Activated CD8-positive, alpha-beta memory T cell treated with anti-CD3 and anti-CD28 coated beads for 48 hours (primary cell): Measurements from ENCODE around the gene CALN1.
"Not testable (repeated sequence)": the region's sequence is repeated elsewhere in the genome, so short reads cannot be mapped to it uniquely, and the experiment has no call there.

Experiments
- DNase-seq, 3 experiments: peaks; one replicate each; pipeline ENCODE4 v3.0.0-alpha.2; 2020; ENCODE audit warnings: low read depth in 2 of 3, low spot score in 2 of 3

CALN1 gene

DNA sequence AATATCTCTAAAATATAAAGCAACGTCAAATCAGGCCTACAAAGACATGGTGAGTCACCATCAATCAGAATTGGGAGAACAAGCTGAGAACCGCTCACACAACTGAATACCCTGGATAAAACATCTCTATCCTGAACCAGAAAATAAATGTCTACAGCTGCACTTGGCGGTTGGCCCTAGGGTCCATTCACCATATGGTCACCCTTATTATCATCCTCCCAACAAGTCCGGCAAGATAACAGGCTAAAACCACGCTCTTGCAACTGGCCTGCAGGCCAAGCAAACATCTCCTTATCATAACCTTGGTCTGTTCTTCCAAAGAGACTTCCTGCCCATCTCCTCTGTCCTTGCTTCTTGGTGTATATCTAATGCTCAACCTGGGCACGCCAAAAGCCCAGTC, 310.7 kb downstream of the CALN1 start:
- DNase-seq = no peak

DNA sequence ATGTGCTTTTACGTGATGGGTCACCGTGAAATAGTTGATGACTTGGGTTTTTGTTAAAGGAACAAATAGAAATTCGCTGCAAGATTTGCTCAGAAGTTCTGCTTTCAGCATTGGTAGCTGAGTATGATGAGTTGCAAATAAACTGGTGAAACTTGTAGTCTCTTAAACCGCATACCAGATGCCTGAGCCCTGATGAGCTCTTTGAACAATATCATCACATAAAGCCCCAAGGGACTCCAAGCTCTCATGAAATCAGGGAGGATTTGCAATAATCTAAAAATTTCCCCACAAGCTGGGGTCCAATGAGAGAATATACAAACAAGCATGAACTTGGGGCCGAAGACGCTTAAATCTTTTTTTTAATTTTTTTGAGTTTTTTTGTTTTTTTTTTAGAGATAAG, 312.4 kb downstream of the CALN1 start:
- no peak for DNase-seq

DNA sequence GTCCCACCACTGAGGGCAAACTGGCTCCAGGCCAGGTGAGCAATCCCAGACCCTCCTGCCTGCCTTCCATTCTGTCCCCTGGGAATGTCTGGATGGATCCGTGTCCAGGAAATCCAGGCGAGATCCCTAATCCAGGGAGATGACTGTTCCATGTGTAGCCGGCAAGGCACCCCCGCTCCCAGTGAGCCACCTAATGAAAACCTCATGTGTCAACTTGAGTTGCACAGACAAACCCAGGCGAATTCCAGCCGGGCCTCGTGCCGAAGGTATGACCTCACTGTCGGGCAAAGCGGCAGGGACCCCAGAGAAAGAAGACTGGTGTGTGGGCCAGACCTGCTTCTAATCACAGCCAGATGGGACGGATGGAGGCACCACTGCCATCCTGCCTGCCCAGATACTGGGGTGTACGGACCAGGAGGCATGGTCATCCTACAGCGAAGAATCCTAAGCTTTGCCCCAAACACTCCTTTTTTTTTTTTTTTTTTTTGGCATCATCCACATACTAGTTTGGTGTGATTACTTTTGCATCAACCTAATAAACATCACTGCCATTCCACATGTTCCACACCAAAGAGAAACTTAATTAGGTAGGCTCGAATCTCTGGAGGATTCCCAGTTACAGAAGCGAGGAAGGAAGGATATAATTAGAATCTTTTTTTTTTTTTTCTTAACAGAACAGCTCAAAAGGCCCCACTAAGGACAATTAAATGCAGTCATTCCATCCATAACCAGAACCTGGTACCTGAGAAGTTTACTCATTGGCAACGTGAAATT, 313.1 kb downstream of the CALN1 start:
- no peak for DNase-seq

DNA sequence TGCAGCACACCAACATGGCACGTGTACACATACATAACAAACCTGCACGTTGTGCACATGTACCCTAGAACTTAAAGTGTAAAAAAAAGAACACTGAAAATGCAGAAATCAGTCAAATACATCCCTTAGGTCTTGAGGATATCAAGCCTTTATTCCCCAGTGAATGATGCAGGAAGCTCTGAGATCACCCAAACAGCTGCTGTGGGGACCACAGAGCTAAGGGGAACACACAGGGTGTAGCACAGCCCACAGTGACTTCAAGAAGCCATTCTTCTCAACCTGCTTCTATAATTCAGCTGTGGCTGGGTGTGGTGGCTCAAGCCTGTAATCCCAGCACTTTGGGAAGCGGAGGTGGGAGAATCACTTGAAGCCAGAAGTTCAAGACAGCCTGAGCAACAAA, 314.9 kb downstream of the CALN1 start:
- DNase-seq = no peak

DNA sequence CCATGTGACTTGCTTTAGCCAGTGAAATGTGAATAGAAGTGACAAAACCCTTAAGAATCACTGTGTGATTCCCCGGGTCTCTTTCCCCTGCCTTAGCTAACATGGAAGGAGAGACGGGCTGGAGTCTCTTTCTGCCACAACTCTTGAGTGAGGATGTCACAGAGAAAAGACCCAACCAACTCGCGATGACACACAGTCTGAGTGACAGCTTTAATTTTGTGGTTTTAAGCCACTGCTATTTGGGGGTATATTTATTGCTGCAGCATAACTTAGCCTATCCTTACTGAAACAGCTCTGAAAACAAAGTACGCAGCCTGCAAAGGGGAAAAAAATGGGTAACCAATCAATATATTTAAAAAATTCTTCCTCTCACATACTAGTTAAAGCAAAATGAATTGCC, 319.4 kb downstream of the CALN1 start:
- DNase-seq = no peak

DNA sequence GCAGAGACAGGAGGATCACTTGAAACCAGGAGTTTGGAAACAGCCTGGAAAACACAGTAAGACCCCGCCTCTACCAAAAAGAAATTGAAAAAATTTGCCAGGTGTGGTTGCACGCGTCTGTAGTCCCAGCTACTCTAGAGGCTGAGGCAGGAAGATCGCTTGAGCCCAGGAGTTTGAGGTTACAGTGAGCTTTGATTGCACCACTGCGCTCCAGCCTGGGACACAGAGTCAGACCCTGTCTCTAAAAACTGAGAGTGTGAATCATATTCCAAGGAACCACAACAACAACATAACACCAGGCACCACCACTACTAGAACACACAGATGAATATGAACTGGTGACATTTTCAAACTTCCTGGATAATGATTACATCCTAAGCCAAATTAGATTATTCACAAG, 324.2 kb downstream of the CALN1 start:
- DNase-seq = no peak

DNA sequence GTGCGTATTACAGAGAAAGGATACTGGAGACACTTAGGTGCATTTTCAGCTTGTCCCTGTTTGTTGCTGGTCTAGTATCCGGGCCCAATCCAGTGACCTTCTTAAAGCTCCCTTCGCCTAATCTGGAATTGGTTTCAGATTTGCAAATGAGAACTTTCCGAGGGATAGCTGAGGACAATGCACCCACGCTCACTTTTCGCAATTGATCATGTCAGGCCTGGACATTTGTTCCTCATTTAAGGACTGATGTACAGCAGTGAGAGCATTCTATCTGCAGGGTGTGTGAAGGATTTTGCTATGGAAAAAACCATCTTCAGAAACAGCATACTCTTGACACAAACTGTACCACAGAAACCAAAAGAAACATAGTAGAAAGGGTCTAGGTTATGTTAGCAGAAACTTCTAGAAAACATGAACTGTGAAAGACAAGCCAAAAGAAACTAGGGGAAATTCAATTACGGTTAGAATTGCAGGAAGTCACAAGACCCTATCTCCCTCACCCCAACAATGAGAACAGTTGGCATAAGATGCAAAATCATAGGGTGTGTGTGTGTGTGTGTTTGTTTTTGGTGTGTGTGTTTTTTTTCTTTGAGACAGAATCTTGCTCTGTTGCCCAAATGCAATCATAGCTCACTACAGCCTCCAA, 331.1 kb downstream of the CALN1 start:
- DNase-seq = no peak

DNA sequence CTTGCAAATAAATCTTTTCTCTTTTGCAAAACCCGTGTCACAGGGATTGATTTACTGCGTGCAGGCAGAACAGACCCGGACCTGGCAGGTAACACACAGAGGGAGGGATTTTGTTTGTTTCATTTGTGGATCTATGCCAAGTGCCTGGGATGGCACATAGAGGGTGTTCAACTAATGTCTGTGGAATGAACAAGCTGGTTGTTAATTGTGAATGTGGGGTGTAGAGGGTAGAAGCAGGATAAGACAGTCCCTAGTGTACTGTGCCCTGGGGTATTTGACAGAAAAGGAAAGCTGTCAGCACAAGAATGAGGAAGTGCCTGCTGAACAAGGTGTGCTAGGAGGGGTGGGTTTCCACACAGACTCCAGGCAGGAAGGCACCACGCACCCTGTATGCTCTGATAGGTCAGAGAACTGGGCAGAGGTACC, 331.8 kb downstream of the CALN1 start:
- DNase-seq = no peak

DNA sequence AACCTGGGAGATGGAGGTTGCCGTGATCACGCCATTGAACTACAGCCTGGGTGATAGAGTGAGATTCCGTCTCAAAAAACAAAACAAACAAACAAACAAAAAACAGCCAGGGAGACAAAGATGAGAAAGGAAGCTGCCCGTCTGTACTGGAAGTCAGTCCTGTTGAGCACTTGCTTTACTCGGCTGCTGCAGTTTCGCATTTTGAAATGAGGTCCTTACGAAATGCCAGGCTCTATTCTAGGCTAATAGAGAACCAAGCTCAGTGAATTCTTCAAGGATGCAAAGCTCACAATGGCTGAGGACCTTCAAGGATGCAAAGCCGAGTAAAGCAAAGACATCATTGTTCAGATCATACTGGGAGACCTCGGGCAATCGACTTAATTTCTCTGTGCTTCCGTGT, 333.3 kb downstream of the CALN1 start:
- DNase-seq = no peak

DNA sequence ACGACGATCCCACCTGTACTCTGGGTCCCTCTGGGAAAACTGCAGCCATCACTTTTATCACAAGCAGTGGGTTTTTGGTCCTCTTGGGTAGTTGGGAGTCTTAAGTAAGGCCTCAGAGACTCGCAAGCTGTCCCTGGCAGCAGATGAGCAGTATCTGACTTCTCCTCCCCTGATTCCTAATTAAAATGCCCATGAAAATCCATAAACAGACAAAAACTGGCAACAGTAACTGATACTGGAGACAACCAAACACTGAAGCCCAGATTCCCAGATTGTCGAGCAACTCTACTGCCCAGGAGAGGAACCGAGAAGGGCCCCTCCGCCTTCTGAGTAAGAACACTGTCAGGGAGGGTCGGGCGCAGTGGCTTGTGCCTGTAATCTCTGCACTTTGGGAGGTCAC, 333.8 kb downstream of the CALN1 start:
- no peak for DNase-seq

DNA sequence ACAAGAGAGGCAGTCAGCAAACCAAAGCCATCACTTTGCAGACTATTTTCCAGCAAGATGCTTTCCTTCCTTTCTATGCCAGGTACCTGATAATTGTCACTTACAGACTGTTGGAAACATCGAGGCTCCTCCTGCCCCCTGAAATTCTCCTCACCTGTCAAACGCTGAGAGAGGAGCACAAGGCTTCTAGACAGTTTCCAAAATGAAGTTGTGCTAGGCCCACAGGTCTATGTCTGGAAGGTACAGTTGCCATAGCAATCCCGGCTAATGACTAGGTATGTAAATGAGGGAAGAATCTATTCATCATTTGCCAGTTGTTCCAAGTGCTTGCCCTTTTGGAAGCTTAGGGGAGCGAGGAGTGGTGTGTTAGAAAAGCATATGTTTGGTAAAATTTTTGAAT, 334.4 kb downstream of the CALN1 start:
- DNase-seq = no peak

DNA sequence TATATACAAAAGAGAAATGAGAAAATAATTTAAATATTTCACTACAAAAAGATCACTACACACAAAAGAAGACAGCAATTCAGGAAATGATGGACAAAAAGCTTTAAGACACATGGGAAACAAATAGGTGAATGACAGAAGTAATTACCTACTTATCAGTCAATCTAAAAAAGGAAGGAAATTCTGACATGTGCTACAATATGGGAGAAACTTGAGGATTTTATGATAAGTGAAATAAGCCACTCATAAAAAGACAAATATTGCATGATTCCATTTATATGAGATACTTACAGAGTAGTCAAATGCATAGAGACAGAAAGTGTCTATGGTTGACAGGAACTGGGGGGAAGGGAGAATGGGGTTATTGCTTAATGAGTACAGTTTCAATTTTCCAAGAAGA, 339.2 kb downstream of the CALN1 start:
- DNase-seq = no peak

DNA sequence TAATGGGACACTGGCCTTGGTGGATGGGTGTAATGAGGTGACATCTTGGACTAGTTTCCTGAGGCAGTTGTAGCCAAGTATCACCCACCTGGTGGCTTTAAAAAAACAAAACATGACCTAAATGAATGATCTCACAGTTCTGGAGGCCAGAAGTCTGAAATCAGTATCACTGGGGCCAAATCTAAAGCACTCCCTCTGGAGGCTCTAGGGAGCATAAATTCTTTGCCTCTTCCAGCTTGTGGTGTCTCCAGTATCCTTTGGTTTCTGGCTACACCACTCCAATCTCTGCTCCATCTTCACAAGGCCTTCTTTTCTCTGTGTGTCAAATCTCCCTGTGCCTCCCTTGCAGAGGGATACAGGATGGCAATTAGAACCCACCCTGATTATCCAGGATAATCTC, 342.9 kb downstream of the CALN1 start:
- no peak for DNase-seq

DNA sequence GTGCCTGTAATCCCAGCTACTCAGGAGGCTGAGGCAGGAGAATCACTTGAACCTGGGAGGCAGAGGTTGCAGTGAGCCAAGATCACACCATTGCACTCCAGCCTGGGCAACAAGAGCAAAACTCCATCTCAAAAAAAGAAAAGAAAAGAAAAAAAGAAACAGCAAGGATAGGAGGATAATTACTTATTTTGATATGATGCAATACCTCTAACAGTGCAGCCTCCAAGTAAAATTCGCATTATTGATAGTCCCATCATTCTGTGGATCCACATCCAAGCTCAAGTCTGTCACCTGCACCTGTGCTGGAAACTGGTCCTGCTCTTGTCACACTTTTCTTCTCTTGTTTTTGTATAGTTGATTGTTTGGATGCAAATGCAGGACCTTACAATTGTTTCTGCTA, 346.4 kb downstream of the CALN1 start:
- not testable (repeated sequence) for DNase-seq

DNA sequence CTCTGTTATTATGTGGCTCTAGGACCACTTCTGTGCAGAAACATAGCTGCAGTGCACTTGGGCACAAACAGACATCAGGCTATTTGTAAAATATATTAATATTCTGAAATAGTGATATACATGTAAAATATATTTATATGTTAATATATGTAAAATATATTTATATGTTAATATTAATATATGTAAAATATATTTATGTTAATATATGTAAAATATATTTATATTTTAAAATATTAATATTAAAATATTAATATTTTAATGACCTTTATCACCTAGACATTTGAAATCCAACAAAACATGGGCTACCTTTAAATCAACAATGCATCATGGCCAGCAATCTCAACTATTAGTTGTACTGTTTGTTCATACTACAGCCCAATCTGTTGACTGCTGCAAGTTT, 347.2 kb downstream of the CALN1 start:
- DNase-seq = no peak

DNA sequence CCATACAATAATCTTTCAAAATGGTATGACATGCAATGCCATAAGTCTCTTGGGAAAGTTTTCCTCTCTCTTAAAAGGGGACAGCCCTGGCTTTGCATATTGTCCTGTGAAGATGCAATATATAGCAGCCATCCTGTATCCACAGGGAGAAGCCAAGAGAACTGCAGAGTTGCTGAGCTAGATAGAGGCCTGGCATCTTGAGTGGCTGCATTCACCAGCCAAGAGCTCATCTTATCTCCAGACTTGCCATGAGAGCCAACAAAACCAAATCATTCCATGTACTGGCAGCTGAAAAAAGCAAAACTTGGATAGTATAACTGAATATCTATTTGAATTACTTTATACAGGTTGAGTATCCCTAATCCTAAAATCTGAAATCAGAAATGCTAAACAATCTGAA, 348.8 kb downstream of the CALN1 start:
- no peak for DNase-seq

DNA sequence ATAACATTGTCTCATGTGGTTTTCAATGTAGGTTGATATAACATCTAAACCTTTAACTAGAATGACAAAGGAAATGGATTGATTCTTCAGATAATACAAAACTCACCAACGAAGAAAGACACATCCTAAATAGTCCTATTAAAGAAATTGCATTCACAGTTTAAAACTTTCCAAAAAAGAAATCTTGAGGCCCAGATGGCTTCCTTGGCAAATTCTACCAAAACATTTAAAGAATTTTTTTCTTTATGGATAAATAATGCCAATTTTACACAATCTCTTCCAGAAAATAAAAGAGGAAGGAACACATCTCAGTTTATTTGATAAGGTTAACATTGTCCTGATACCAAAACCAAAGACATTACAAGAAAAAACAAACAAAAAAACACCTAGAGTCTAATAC, 349.5 kb downstream of the CALN1 start:
- DNase-seq = no peak

DNA sequence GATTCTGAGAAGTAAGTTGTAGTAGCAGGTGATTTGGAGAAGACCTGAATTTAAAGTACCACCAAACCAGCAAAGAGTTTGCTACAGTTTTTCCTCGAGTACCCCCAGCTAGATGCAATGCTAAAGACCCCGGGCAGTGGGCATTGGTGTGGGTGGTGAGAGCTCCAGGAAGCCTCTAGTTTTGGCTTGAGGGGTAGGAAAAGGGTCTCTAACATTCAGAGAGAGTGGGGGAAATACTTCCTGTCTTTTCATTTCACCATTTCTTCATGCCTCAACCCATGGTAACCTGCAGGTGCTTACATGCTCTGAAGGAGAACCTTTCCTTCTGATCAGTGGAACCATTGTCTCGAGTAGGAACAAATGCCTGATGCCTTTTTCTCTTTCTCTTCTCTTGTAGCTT, 352.2 kb downstream of the CALN1 start:
- no peak for DNase-seq

DNA sequence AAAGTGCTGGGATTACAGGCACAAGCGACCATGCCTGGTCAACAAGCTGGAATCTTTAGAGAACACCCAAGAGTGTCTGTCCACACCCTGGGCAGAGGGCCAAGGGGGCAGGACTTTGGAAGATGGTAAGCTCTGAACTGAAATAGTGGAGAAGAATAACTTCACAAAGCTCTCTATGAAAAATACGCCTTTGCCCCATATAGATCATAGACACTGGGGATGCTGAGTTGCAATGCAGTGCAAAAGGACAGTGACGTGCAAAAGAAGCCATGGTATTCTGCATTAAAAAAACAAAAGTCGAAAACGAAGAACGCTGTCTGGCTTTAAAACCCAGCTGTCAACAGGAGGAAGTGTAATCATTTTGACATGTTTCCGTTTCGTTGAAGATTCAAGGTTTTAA, 353.6 kb downstream of the CALN1 start:
- DNase-seq = no peak

DNA sequence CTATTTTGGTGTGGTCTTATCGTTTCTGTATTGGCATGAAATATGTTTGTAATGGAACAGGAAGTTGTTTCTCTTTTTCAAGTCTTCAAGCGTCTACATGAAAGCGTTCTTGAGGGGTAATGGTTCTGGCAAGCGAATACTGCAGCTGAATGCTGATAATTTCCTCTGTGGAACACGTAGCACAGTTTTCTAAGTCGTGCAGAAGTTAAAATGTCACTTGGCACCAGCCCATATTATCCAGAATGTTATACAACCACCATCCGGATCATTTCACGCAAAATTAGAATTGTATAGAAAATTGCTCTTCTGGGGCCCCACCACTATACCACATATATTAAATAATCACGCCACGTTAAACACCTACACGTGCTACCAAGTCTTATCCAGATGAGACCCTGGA, 354.3 kb downstream of the CALN1 start:
- DNase-seq = no peak

DNA sequence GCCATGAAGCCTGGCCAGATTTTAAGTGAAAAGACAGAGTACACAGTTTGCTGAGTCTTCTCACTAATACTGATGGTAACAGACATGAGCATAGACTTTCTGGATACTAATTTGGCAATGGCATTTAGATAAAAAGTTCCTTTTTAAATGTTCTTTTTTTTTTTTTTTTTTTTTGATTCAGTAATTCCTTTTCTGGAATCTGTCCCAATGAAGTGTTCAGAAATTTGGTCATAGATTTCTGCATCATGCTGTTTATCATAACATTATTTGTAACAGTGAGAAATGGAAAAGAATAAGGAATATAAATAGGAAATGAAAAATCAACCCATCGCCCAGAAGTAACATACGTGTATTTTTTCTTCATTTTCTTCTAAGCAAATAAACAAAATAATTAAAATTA, 354.9 kb downstream of the CALN1 start:
- no peak for DNase-seq

DNA sequence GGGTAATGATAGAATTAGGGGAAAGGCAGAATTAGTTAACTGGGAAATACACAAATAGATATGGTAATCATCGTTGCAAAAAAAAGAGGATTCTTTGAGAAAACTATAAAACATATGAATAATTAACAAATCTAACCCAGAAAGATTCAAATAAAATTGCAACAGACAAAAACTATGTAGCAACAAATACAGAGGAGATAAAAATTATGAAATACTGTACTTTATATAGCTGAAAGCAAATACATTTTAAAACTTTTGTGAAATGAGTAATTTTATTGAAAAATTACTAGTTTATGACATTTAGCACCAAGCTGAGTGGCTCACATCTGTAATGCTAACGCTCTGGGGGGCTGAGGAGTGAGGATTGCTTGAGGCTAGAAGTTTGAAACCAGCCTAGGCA, 356.7 kb downstream of the CALN1 start:
- no peak for DNase-seq

DNA sequence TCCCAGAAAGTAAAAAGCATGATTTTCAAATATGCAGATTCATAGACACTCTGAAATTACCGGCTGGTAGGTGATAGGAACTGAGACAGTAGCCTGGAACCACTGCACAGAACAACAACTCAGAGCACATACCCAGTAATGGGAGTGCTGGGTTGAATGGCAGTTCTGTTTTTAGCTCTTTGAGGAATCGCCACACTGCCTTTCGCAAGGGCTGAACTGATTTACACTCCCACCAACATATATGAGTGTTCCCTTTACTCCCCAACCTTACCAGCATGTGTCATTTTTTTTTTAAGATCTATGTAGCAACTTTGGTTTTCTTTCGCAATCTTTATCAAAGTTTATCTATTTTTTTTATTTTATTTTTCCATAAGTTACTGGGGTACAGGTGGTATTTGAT, 358.8 kb downstream of the CALN1 start:
- no peak for DNase-seq
